ENCODE data around the gene PBRM1. TPM values are rescaled to one million over a fixed set of nuclear protein-coding genes. Genes with fewer than 3 reads are reported as not detected.

Gene PBRM1
- total and polyA plus RNA-seq, 4 donors = 7.1 to 65.7 (median 38.7) TPM

DNA sequence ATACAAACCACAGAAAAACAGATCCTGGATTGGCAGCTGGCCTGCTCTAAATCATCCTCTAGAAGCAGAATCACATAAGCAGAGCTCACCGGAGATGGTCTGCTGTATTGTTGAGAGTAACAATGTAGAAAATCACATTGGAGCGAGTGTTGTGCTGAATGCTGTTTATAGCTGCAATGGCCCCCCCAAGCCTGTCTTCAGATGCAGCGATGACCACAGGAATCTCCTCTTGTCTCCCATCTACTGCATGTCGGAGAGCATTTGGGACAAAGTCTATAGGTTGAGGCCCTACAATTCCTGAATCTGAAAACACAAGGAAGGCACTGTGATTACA is 11.9 kb upstream of the PBRM1 start:
- Histone ChIP-seq H3K9me3 (ENCODE audit: control insufficient read depth in 4 of 4, low read length in 3 of 4) (no peaks in the 10 kb centered on the region), H3K9ac (ENCODE audit: low read depth in 1 of 2, low read length in 2 of 2) (no peak overlapping the region), H3K27ac (ENCODE audit: low read depth in 1 of 2, low read length in 2 of 2) (no peak overlapping the region), H3K4me1 (ENCODE audit: control insufficient read depth in 4 of 4, insufficient read depth in 4 of 4, low read length in 3 of 4) (peaks cover 0 to 4% (median 0%) of the 10 kb centered on the region in 4 donors), H3K4me3 (ENCODE audit: low read depth in 1 of 3, low read length in 3 of 3) (no peak overlapping the region), H3K36me3 (ENCODE audit: control insufficient read depth in 4 of 4, insufficient read depth in 3 of 4, low read depth in 1 of 4, low read length in 3 of 4) (peaks cover 9 to 57% (median 53%) of the 10 kb centered on the region in 4 donors), H3K27me3 (ENCODE audit: control insufficient read depth in 4 of 4, insufficient read depth in 4 of 4, low read length in 3 of 4) (no peaks in the 10 kb centered on the region)
- WGBS = 97% methylated on average over 4 of the region's 4 CpGs
- no peak for DNase-seq (ENCODE audit: low spot score)
- TF ChIP-seq, protein P1, sequence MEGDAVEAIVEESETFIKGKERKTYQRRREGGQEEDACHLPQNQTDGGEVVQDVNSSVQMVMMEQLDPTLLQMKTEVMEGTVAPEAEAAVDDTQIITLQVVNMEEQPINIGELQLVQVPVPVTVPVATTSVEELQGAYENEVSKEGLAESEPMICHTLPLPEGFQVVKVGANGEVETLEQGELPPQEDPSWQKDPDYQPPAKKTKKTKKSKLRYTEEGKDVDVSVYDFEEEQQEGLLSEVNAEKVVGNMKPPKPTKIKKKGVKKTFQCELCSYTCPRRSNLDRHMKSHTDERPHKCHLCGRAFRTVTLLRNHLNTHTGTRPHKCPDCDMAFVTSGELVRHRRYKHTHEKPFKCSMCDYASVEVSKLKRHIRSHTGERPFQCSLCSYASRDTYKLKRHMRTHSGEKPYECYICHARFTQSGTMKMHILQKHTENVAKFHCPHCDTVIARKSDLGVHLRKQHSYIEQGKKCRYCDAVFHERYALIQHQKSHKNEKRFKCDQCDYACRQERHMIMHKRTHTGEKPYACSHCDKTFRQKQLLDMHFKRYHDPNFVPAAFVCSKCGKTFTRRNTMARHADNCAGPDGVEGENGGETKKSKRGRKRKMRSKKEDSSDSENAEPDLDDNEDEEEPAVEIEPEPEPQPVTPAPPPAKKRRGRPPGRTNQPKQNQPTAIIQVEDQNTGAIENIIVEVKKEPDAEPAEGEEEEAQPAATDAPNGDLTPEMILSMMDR (IDR thresholded peaks at IDR 0.05; ENCODE audit: low read depth, low read length, missing input control) = no peak
- TF ChIP-seq, protein P2, sequence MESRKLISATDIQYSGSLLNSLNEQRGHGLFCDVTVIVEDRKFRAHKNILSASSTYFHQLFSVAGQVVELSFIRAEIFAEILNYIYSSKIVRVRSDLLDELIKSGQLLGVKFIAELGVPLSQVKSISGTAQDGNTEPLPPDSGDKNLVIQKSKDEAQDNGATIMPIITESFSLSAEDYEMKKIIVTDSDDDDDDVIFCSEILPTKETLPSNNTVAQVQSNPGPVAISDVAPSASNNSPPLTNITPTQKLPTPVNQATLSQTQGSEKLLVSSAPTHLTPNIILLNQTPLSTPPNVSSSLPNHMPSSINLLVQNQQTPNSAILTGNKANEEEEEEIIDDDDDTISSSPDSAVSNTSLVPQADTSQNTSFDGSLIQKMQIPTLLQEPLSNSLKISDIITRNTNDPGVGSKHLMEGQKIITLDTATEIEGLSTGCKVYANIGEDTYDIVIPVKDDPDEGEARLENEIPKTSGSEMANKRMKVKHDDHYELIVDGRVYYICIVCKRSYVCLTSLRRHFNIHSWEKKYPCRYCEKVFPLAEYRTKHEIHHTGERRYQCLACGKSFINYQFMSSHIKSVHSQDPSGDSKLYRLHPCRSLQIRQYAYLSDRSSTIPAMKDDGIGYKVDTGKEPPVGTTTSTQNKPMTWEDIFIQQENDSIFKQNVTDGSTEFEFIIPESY (IDR thresholded peaks at IDR 0.05) = no peak
- TF ChIP-seq TAF1 (conservative IDR thresholded peaks at IDR 0.05) (no peak), FOXA2 (IDR thresholded peaks at IDR 0.05) (no peak), JUND (IDR thresholded peaks at IDR 0.05) (no peak), YY1 (IDR thresholded peaks at IDR 0.05) (no peak), EGR1 (IDR thresholded peaks at IDR 0.05; ENCODE audit: low read depth in 2 of 2) (no peak)

DNA sequence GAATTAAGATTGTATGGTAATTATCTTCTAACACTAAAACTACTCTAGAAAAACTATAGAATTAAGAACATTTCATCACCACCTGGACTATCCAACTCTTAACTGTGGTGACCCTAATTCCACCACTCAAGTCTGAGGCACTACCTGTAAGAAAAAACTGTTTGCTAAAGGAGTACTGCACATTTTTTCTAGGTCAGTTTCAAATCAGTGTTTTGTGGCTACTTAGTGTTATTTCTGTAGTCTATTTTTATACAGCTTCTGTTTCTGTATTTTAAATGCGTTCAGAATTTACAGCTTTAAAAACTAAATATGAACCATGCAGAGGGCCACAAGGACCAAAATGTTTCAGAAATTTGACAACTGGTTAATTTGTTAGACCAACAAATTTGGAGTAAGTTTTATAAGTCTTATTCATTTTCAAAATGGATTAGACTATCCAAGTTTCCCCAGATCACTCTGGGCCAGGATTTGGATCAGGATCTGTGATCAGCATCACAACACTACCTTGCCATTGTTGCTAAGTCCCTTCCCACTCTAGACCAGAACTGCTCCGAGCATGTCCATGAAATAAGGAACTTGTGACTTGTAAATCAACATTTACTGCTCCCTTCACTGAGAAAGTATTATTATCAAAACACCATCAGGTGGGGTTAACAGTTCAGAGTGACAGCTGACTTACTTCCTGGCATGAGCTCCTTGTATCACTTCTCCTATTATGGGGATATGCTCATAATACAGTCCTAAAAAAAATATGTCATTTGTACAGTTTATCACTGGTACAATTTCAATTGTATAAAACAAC is 11.3 kb upstream of the PBRM1 start:
- Histone ChIP-seq H3K36me3 (ENCODE audit: control insufficient read depth in 4 of 4, insufficient read depth in 3 of 4, low read depth in 1 of 4, low read length in 3 of 4) (peaks cover 10 to 60% (median 56%) of the 10 kb centered on the region in 4 donors), H3K9me3 (ENCODE audit: control insufficient read depth in 4 of 4, low read length in 3 of 4) (no peaks in the 10 kb centered on the region), H3K27ac (ENCODE audit: low read depth in 1 of 2, low read length in 2 of 2) (no peak overlapping the region), H3K4me3 (ENCODE audit: low read depth in 1 of 3, low read length in 3 of 3) (no peak overlapping the region), H3K27me3 (ENCODE audit: control insufficient read depth in 4 of 4, insufficient read depth in 4 of 4, low read length in 3 of 4) (no peaks in the 10 kb centered on the region), H3K9ac (ENCODE audit: low read depth in 1 of 2, low read length in 2 of 2) (no peak overlapping the region), H3K4me1 (ENCODE audit: control insufficient read depth in 4 of 4, insufficient read depth in 4 of 4, low read length in 3 of 4) (peaks cover 0 to 2% (median 0%) of the 10 kb centered on the region in 4 donors)
- WGBS = 85% methylated on average over 2 of the region's 2 CpGs
- no peak for DNase-seq (ENCODE audit: low spot score)
- TF ChIP-seq RAD21 (IDR thresholded peaks at IDR 0.05) (no peak), JUND (IDR thresholded peaks at IDR 0.05) (no peak), SP1 (IDR thresholded peaks at IDR 0.05) (no peak), FOXA1 (IDR thresholded peaks at IDR 0.05) (no peak)
- TF ChIP-seq, protein P3, sequence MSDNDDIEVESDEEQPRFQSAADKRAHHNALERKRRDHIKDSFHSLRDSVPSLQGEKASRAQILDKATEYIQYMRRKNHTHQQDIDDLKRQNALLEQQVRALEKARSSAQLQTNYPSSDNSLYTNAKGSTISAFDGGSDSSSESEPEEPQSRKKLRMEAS (IDR thresholded peaks at IDR 0.05) = no peak
- TF ChIP-seq, protein P1 (IDR thresholded peaks at IDR 0.05; ENCODE audit: low read depth, low read length, missing input control) = no peak
- TF ChIP-seq, protein P2 (IDR thresholded peaks at IDR 0.05) = no peak

Data from liver (tissue), 9 donors.